Esophagus muscularis mucosa (tissue), 3 donors: ENCODE measurements around the gene HAGH.

Experiments
- CTCF ChIP-seq, 3 experiments: fragments of 200-600 bp in 2 of 3; fragments of 450-650 bp in 1 of 3; sonication (generic) in 2 of 3; IDR thresholded peaks; one replicate each; pipeline ENCODE4 v1.5.1; 2017 to 2019; ENCODE audit warnings: antibody characterized with exemption in 3 of 3, mild to moderate bottlenecking in 2 of 3, moderate library complexity in 1 of 3
- EP300 ChIP-seq: sonication (generic); formaldehyde crosslinking; IDR thresholded peaks from one replicate; pipeline ENCODE4 v1.6.1; 2017; ENCODE audit warnings: antibody characterized with exemption

- TF ChIP-seq CTCF (IDR thresholded peaks at IDR 0.05), result no peak
- TF ChIP-seq EP300, result no peak
Observed at GRCh38 chr16:1826691-1827573, at the start of gene HAGH, which contains the start of gene FAHD1.
